HUES48 (cell line): ENCODE measurements around the gene RIC8B.

ENCODE experiments used
- H3K27ac ChIP-seq: one replicate; pipeline ENCODE4 v1.7.0; 2013; ENCODE audit warnings: low read depth, low read length, inconsistent platforms
- H3K27me3 ChIP-seq: 2 replicates; pipeline ENCODE4 v1.6.1; 2013; ENCODE audit warnings: mild to moderate bottlenecking, low read length; ENCODE audit not compliant: control insufficient read depth, insufficient read depth
- H3K36me3 ChIP-seq: 2 replicates; pipeline ENCODE4 v1.6.1; 2013; ENCODE audit warnings: low read length; ENCODE audit not compliant: control insufficient read depth, insufficient read depth
- H3K4me1 ChIP-seq: 2 replicates; pipeline ENCODE4 v1.6.1; 2013; ENCODE audit warnings: mild to moderate bottlenecking, low read length; ENCODE audit not compliant: control insufficient read depth, insufficient read depth
- H3K4me3 ChIP-seq: 2 replicates; pipeline ENCODE4 v1.5.1; 2013; ENCODE audit warnings: mild to moderate bottlenecking, low read depth, low read length
- H3K9ac ChIP-seq: 2 replicates; pipeline ENCODE4 v1.6.1; 2013; ENCODE audit warnings: mild to moderate bottlenecking, low read depth, low read length, moderate library complexity
- H3K9me3 ChIP-seq: 2 replicates; pipeline ENCODE4 v1.6.1; 2013; ENCODE audit warnings: low read length; ENCODE audit not compliant: control insufficient read depth, insufficient read depth

Gene RIC8B

DNA sequence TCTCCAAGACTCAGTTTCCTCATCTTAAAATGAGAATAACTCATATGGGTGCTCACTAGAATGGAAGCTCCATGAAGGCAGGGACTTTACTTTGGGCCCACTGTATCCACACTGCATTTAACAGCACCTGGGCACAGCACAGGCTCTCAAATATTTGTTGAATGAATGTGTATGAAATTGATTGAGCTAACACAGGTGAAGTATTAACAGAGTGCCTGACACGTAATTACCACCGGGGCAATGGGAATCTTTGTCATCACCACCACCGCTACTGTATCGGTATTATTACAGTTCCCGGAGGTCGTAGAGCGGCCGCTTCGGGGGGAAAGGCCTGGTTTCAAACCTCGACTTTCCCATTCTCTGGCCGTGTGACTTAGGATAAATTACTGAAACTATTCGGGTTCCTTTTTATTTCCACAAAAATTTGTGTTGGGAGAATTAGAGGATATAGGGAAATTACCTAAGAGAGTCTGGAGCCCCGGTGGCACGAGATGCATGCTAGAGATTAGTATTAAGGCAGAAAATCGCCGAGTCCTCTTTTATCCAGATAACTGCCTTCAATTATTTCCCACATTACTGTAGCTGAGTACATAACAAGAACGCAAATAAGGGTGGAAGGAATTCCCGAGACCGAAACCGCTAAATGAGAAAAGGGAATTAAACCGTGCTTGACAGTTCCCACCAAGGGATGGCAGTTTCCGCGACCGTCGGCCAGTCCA, 1.0 kb upstream of the RIC8B start:
- H3K4me1 ChIP-seq, result peaks cover 52% of the 10 kb centered on the region
- H3K4me3 ChIP-seq, result peak overlapping the region; percentile 85
- H3K9me3 ChIP-seq, result no peaks in the 10 kb centered on the region
- peak overlapping the region; percentile 37; the same call in 1 of the 2 replicates for H3K9ac ChIP-seq
- H3K36me3 ChIP-seq, result 0 out of 2 replicates have a peak, but pooled peaks cover 8% of the 10 kb centered on the region
- H3K27ac ChIP-seq, result peak overlapping the region; percentile 97
- no peaks in the 10 kb centered on the region for H3K27me3 ChIP-seq

DNA sequence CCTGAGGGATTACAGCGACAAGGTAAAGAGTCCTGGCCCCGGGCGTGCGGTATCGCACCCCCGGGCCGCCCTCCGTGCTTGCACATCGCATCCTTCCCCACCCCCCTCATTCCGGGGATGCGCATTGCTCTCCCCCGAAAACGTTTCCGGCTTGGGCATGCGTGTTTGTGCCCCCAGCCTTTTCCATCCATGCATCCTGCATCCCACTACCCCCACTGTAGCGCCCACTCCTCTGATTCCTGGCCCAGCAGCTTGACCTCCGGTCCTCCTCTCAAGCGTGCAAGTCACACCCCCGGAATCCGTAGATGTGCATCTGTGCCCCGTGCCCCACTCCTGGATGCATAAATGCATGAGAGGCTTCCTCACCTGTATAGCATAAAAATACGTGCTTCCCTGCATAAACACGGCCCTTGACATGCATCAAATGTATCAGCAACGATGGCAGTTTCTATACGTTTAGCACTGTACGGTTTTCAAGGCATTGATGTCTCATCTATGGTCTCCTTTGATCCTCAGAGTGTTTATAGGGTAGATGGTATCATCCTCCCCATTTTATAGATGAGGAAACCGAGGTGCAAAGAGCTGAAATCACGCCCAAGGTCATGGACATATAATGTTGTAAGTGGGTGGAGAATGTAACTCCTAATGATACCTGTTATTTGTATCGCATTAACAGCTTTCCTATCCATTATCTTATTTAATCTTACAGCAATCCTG, 484 bp downstream of the RIC8B start:
- Histone ChIP-seq H3K9ac (peak overlapping the region; percentile 85), H3K27ac (peak overlapping the region; percentile 97), H3K36me3 (0 out of 2 replicates have a peak, but pooled peaks cover 8% of the 10 kb centered on the region), H3K9me3 (no peaks in the 10 kb centered on the region), H3K27me3 (no peaks in the 10 kb centered on the region), H3K4me1 (peaks cover 40% of the 10 kb centered on the region), H3K4me3 (peak overlapping the region; percentile 85)

DNA sequence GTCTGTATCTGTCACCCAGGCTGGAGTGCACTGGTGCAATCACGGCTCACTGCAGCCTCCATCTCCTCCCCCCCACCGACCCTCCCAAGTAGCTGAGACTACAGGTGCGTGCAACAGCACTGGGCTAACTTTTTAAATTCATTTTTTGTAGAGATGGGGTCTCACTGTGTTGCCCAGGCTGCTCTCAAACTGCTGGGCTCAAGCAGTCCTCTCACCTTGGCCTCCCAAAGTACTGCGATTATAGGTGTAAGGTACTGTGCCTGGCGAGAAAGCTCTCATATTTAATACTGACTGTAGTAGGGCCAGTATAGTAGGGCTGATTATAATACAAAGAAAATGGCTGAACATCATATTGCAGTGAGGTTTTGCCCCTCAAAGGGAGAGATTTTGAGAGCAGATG, 2.4 kb downstream of the RIC8B start:
- no peak overlapping the region for H3K27ac ChIP-seq
- no peak overlapping the region for H3K4me3 ChIP-seq
- H3K9ac ChIP-seq, result no peak overlapping the region

DNA sequence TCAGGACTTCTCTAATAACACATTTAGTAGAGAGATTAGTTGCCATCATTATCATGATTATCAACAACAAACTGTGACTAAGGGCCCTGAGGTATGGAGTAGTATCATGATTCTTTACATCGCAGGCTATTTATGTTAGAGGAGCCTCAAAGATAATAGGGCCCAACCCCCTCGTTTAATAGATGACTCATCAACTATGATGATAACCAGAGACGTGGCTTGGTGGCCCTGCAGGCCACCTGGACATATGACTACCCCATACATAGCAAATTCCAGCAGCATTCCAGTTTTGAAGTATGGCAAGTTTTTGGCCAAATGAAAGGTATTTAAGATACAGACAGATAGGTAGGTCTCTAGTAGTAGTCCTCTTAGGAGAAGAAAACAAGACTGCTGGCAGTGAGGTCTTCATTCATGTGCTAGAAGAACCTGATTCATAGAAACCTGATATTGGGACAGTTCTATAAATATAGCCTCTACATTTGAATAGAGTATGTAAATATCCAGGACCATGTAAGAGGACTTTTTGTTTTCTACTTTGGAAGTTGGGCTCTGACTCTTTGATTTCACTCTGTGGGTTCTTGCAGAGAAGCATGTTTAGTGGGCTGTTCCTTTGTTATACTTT, 5.6 kb downstream of the RIC8B start:
- H3K9ac ChIP-seq, result no peak overlapping the region
- no peak overlapping the region for H3K27ac ChIP-seq
- no peaks in the 10 kb centered on the region for H3K27me3 ChIP-seq
- peaks cover 55% of the 10 kb centered on the region for H3K4me1 ChIP-seq
- no peaks in the 10 kb centered on the region for H3K9me3 ChIP-seq
- no peak overlapping the region for H3K4me3 ChIP-seq
- peaks cover 19% of the 10 kb centered on the region for H3K36me3 ChIP-seq

More for the DNA sequence above, 2.4 kb downstream of the RIC8B start:
- Histone ChIP-seq H3K27me3 (no peaks in the 10 kb centered on the region), H3K36me3 (0 out of 2 replicates have a peak, but pooled peaks cover 8% of the 10 kb centered on the region), H3K9me3 (no peaks in the 10 kb centered on the region), H3K4me1 (peaks cover 43% of the 10 kb centered on the region)

DNA sequence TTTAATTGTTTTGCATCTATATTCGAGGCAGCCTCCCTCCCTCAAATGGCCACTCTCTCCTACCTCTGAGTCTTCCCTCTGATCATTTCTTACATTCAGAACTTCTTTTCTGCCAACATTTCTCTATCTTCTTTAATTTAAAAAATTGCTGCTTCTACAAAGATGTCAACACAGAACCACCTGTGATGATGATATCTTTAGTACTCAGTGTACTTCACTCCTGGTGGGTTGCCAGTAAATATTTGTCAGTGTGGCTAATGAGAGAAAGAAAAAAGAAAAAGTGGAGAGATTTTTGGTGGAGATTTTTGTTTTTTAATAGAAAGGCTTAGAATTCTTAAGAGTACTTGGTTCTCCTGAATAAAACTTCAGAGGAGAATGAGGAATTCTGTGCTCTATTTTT, 8.1 kb downstream of the RIC8B start:
- H3K36me3 ChIP-seq, result peaks cover 33% of the 10 kb centered on the region
- H3K27me3 ChIP-seq, result no peaks in the 10 kb centered on the region
- H3K27ac ChIP-seq, result no peak overlapping the region
- peaks cover 41% of the 10 kb centered on the region for H3K4me1 ChIP-seq
- H3K9me3 ChIP-seq, result no peaks in the 10 kb centered on the region
- H3K9ac ChIP-seq, result no peak overlapping the region
- no peak overlapping the region for H3K4me3 ChIP-seq

DNA sequence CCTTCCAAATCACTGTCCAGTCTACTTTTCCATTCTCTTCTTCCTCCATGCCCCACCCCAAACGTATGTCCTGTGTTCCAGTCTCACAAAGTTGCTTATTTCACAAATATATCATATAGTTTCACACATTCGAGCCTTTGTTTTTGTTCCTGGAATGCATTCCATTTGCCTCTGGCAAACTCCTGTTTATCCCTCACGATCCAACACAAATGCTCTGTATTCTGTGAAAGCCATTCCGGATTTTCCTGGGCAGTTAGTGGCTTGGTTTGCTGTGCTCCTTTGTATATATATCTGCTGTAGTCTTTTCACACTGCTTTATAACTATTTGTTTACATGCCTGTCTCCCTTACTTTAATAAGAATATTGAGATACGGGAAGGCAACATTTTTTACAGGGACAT, 9.0 kb downstream of the RIC8B start:
- Histone ChIP-seq H3K27me3 (no peaks in the 10 kb centered on the region), H3K4me1 (peaks cover 41% of the 10 kb centered on the region), H3K27ac (no peak overlapping the region), H3K9ac (no peak overlapping the region), H3K36me3 (peaks cover 34% of the 10 kb centered on the region), H3K4me3 (no peak overlapping the region), H3K9me3 (no peaks in the 10 kb centered on the region)

DNA sequence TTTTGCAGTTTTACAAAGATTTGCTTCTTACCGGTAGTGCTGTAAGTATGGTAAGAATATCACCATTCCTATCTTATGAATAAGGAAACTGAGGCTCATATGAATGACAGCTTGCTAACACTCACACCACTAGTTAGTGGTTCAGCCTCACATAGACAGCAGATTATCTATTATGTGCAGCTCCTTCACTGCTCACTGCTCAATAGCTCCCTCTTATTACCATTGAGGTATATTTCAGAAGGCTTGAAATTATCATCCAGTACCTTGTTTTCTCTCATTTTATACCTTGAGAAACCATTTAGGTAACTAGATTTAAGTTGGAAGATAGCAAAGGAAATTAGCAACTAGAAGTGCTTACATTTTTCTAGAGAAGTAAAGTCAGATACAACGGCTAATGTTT, 15.5 kb downstream of the RIC8B start:
- no peak overlapping the region for H3K9ac ChIP-seq
- H3K4me3 ChIP-seq, result no peak overlapping the region
- no peak overlapping the region for H3K27ac ChIP-seq
- H3K27me3 ChIP-seq, result no peaks in the 10 kb centered on the region
- no peaks in the 10 kb centered on the region for H3K4me1 ChIP-seq
- H3K9me3 ChIP-seq, result no peaks in the 10 kb centered on the region
- H3K36me3 ChIP-seq, result peaks cover 56% of the 10 kb centered on the region

DNA sequence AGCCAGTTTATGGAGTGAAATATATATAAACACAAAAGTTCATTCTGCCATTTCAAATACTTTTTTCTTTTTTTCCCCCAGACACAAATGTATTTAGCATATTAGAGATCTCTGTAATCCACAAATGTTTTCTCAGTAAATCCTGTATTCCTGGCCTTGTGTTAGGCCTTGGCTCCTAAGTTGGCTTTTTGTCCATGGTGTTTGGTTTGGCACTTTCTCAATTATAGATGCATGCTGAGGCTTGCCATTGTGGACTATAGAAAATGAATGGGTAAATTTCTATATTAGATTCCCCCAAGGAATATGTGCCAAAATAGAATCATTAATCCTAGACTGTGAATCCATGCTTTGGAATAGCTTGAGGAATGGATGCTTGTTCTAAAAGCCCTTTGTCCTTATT, 17.0 kb downstream of the RIC8B start:
- H3K4me1 ChIP-seq, result no peaks in the 10 kb centered on the region
- H3K9ac ChIP-seq, result no peak overlapping the region
- H3K27ac ChIP-seq, result no peak overlapping the region
- peaks cover 44% of the 10 kb centered on the region for H3K36me3 ChIP-seq
- H3K4me3 ChIP-seq, result no peak overlapping the region
- no peaks in the 10 kb centered on the region for H3K27me3 ChIP-seq
- no peaks in the 10 kb centered on the region for H3K9me3 ChIP-seq

DNA sequence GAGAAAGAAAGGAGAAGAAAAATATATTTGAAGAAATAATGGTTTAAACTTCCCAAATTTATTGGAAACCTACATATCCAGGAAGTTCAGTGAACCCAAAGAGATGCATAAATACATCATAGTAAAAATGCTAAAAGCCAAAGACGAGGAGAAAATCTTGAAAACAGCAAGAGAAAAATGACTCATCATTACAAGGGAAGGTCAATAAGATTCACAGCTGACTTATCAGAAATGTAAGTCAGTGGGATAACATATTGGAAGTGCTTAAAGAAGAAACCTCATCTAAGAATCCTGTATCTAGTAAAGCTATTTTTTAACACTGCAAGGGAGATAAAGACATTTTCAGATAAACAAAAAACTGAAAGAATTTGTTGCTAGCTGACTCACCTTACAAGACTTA, 19.9 kb downstream of the RIC8B start:
- no peaks in the 10 kb centered on the region for H3K27me3 ChIP-seq
- no peak overlapping the region for H3K9ac ChIP-seq
- no peaks in the 10 kb centered on the region for H3K4me1 ChIP-seq
- no peak overlapping the region for H3K4me3 ChIP-seq
- H3K9me3 ChIP-seq, result no peaks in the 10 kb centered on the region
- peaks cover 36% of the 10 kb centered on the region for H3K36me3 ChIP-seq
- H3K27ac ChIP-seq, result no peak overlapping the region

DNA sequence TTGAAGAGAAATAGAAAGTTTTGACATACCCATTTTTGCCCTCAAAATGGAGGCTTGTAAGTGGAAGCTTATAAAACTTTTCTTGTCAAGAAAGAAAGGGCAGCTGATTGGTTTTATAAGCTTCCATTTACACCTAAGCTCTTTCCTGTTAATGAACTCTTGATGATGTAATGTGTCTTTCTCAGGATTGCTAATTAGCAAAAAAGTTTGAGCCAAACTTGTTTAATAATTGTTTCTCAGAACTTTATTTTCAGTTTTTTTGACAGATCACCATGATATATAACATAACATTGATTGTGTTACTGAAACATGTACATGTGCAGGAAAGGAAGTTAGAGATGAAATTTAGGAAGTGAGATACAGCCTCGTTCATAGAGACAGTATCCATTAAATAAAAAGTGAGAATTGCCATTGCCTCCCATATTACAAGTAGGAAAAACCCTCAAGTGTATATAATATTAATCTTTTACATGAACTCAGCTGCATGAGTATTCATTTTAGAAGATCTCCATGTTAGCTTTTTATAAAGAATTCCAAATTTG, 26.8 kb downstream of the RIC8B start:
- Histone ChIP-seq H3K36me3 (peaks cover 29% of the 10 kb centered on the region), H3K9me3 (no peaks in the 10 kb centered on the region), H3K9ac (no peak overlapping the region), H3K4me3 (no peak overlapping the region), H3K4me1 (no peaks in the 10 kb centered on the region), H3K27me3 (no peaks in the 10 kb centered on the region), H3K27ac (no peak overlapping the region)
